Activated T-cell treated with anti-CD3 and anti-CD28 coated beads, Interleukin-2, amount 50 U/mL, for 4 hours (primary cell): ENCODE results near the gene PRSS53. TPM values are rescaled to one million over a fixed set of nuclear protein-coding genes. Genes with fewer than 3 reads are reported as not detected.
A peak's percentile ranks its signal among the peaks of the same experiment; 100 is the strongest.

Source experiments
- ATAC-seq, 2 donors: fragments of 200-7000 bp; cut with Tn5 transposase; one replicate each; pipeline ENCODE4 v1.10.0; 2021
- DNase-seq: peaks from one replicate; pipeline ENCODE4 v3.0.0-alpha.2; 2020
- H3K27me3 Mint-ChIP-seq: one replicate; pipeline ENCODE4 v1.8.0; 2021; ENCODE audit warnings: low read depth, mixed read lengths
- H3K36me3 Mint-ChIP-seq: one replicate; pipeline ENCODE4 v1.8.0; 2022; ENCODE audit warnings: mixed read lengths; ENCODE audit not compliant: insufficient read depth
- H3K4me1 Mint-ChIP-seq: one replicate; pipeline ENCODE4 v1.8.0; 2021; ENCODE audit warnings: low read depth, mixed read lengths
- H3K4me3 Mint-ChIP-seq: one replicate; pipeline ENCODE4 v1.8.0; 2021; ENCODE audit warnings: mild to moderate bottlenecking, moderate library complexity, mixed read lengths
- H3K9me3 Mint-ChIP-seq: one replicate; pipeline ENCODE4 v1.8.0; 2021; ENCODE audit warnings: mixed read lengths
- total RNA-seq, 3 donors: library from RNA; stranded (reverse); gene quantifications; one replicate each; pipeline ENCODE4 v1.2.1, GENCODE V29; 2021

The PRSS53 gene
- total RNA-seq, 3 donors from 2014 or later, result 4.6 to 5.6 (median 4.9) TPM

- peaks cover 26% of the 10 kb centered on the region for H3K4me1 Mint-ChIP-seq
- H3K27me3 Mint-ChIP-seq, result no peaks in the 10 kb centered on the region
- H3K4me3 Mint-ChIP-seq, result peak overlapping the region; percentile 97
- peaks cover 6% of the 10 kb centered on the region for H3K36me3 Mint-ChIP-seq
- ATAC-seq (no peak), DNase-seq (no peak)
- no peaks in the 10 kb centered on the region for H3K9me3 Mint-ChIP-seq
Observed at GRCh38 chr16:31093132-31093703, 4.5 kb upstream of the PRSS53 start.

DNA sequence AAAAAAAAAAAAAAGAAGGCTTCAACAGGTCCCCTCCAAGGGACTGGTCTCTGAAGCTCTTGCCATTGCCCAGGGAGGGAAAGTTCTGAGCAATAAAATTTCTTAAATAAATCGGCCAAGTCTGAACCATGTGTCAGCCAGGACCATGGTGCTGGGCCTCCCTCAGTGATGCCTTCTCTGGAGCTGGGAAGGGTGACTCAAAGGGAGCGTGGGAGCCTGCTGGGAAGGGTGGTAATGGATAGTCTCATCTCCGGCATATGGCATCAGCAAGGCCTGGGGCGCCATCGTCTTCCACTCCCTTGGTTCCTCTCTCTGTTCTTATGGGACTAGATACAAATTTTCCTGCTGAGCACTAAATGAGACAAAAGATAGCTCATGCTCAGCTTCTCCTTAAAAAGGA lies 3.6 kb upstream of the PRSS53 start:
- peaks cover 6% of the 10 kb centered on the region for H3K36me3 Mint-ChIP-seq
- no peaks in the 10 kb centered on the region for H3K9me3 Mint-ChIP-seq
- no peaks in the 10 kb centered on the region for H3K27me3 Mint-ChIP-seq
- peaks cover 26% of the 10 kb centered on the region for H3K4me1 Mint-ChIP-seq
- ATAC-seq (no peak), DNase-seq (no peak)
- peak overlapping the region; percentile 52 for H3K4me3 Mint-ChIP-seq

DNA sequence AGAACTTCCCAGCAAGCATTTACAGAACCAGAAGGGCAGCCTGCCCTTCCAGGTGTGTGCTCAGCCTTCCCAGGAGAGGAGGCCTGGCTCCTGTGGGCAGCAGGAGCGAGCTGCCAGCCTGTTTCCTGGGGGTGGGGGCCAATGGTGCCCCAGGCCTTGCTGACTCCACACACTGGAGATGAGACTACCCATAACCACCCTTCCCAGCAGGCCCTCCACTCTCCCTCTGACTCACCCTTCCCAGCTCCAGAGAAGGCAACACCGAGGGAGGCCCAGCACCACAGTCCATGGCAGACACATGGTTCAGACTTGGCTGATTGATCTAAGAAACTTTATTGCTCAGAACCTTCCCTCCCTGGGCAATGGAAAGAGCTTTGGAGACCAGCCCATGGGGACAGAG lies 1.8 kb upstream of the PRSS53 start:
- Mint-ChIP-seq H3K36me3 (peaks cover 9% of the 10 kb centered on the region), H3K4me3 (no peak overlapping the region), H3K4me1 (peaks cover 21% of the 10 kb centered on the region), H3K9me3 (no peaks in the 10 kb centered on the region), H3K27me3 (no peaks in the 10 kb centered on the region)
- no peak for ATAC-seq
- no peak for DNase-seq

DNA sequence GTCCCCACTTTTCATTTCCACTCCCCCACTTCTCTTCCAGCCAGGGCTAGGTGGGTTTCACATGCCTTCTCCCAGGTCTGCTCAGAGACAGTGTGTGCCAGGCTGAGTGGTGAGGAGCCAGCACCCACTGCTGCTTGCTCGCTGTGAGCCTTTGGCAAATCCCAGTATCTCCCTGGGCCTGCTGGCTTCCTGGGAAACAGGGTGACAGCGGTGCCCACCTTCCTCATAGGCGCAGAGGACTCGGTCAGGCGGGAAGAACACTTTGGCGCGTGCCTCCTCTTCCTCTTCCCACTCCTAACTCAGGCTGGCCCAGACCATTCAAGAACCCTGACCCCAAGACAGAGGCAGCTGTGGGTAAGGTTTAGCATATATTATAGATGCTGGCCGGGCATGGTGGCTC lies 456 bp upstream of the PRSS53 start:
- Mint-ChIP-seq H3K36me3 (peaks cover 9% of the 10 kb centered on the region), H3K4me3 (no peak overlapping the region), H3K4me1 (peaks cover 10% of the 10 kb centered on the region), H3K27me3 (no peaks in the 10 kb centered on the region), H3K9me3 (no peaks in the 10 kb centered on the region)
- no peak for DNase-seq
- no peak for ATAC-seq

GRCh38 chr16:31087971-31088370 lies 772 bp downstream of the PRSS53 start:
- DNase-seq (no peak), ATAC-seq (no peak)
- Mint-ChIP-seq H3K9me3 (no peaks in the 10 kb centered on the region), H3K36me3 (peaks cover 9% of the 10 kb centered on the region), H3K4me1 (peaks cover 4% of the 10 kb centered on the region), H3K27me3 (no peaks in the 10 kb centered on the region), H3K4me3 (no peak overlapping the region)

DNA sequence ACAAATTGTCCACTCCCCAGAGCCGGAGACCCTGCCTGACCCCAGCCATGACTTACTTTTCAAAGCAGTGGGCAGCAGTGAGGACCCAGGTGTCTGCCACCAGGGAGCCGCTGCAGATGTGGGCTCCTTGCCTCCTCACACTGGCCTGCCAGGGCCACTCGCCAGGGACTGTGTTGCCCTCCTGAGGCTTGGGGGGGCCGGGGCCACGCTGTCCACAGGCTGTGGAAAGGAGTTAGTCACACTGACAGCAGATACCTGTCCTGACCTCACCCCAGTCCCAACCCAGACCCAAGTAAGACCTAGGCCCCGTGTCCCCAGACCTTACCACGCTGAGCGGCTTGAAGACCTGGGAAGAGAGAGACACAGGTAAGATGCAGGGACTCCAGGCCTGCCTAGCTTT lies 1.3 kb downstream of the PRSS53 start:
- no peaks in the 10 kb centered on the region for H3K9me3 Mint-ChIP-seq
- no peaks in the 10 kb centered on the region for H3K27me3 Mint-ChIP-seq
- ATAC-seq, result no peak
- no peak overlapping the region for H3K4me3 Mint-ChIP-seq
- H3K4me1 Mint-ChIP-seq, result peaks cover 2% of the 10 kb centered on the region
- peaks cover 9% of the 10 kb centered on the region for H3K36me3 Mint-ChIP-seq
- DNase-seq, result no peak

DNA sequence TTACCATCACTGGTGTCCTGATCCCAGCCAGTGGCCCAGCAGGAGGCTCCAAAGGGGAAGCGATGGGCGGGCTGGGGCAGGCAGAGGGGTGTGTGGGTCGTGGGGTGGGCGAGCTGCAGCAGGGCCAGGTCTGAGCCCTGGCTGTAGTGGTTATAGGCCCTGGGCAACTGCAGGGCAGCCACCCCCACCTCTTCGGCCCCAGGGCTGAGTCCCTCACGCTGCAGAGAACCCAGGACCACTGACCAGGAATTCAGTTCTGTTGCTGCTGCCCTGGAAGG lies 2.2 kb downstream of the PRSS53 start:
- H3K27me3 Mint-ChIP-seq, result no peaks in the 10 kb centered on the region
- ATAC-seq (no peak), DNase-seq (no peak)
- H3K4me1 Mint-ChIP-seq, result peaks cover 5% of the 10 kb centered on the region
- H3K4me3 Mint-ChIP-seq, result no peak overlapping the region
- no peaks in the 10 kb centered on the region for H3K9me3 Mint-ChIP-seq
- H3K36me3 Mint-ChIP-seq, result peaks cover 10% of the 10 kb centered on the region

- Mint-ChIP-seq H3K4me3 (no peak overlapping the region), H3K9me3 (no peaks in the 10 kb centered on the region), H3K27me3 (no peaks in the 10 kb centered on the region), H3K4me1 (peaks cover 5% of the 10 kb centered on the region), H3K36me3 (peaks cover 9% of the 10 kb centered on the region)
- ATAC-seq (no peak), DNase-seq (no peak)
Observed at GRCh38 chr16:31085873-31086628, 2.7 kb downstream of the PRSS53 start.

- H3K27me3 Mint-ChIP-seq, result no peaks in the 10 kb centered on the region
- H3K4me1 Mint-ChIP-seq, result peaks cover 8% of the 10 kb centered on the region
- DNase-seq (no peak), ATAC-seq (no peak)
- H3K4me3 Mint-ChIP-seq, result no peak overlapping the region
- peaks cover 11% of the 10 kb centered on the region for H3K36me3 Mint-ChIP-seq
- no peaks in the 10 kb centered on the region for H3K9me3 Mint-ChIP-seq
Observed at GRCh38 chr16:31085411-31085810, 3.3 kb downstream of the PRSS53 start.

GRCh38 chr16:31084584-31085302 lies 4.0 kb downstream of the PRSS53 start:
- Mint-ChIP-seq H3K9me3 (no peaks in the 10 kb centered on the region), H3K36me3 (peaks cover 11% of the 10 kb centered on the region), H3K27me3 (no peaks in the 10 kb centered on the region), H3K4me3 (no peak overlapping the region), H3K4me1 (peaks cover 8% of the 10 kb centered on the region)
- no peak for DNase-seq
- no peak for ATAC-seq

- Mint-ChIP-seq H3K27me3 (no peaks in the 10 kb centered on the region), H3K9me3 (no peaks in the 10 kb centered on the region), H3K36me3 (peaks cover 10% of the 10 kb centered on the region), H3K4me3 (no peak overlapping the region), H3K4me1 (peaks cover 10% of the 10 kb centered on the region)
- ATAC-seq (no peak), DNase-seq (no peak)
Observed at GRCh38 chr16:31083981-31084380, 4.8 kb downstream of the PRSS53 start.

DNA sequence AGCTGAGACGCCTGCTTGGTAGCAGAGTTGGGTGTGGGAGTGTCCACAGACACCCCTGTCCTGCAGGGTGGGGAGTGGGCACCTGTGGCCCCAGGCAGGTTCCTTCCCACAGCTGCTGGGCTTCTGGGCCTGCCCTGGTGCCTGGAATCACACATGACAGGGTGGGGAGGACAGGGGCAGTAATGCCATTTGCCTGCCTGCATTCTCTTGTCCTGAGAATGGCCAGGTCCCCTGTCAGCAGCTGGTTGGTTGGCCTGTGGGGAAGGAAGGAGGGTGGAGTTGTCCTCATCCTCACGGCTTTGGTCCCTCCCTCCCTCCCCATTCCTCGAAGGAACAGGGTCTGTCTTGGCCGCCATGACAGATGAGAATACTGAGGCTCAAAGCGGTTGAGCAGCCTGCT lies 5.2 kb downstream of the PRSS53 start:
- DNase-seq (no peak), ATAC-seq (no peak)
- no peaks in the 10 kb centered on the region for H3K9me3 Mint-ChIP-seq
- no peak overlapping the region for H3K4me3 Mint-ChIP-seq
- peaks cover 15% of the 10 kb centered on the region for H3K36me3 Mint-ChIP-seq
- no peaks in the 10 kb centered on the region for H3K27me3 Mint-ChIP-seq
- peaks cover 12% of the 10 kb centered on the region for H3K4me1 Mint-ChIP-seq

DNA sequence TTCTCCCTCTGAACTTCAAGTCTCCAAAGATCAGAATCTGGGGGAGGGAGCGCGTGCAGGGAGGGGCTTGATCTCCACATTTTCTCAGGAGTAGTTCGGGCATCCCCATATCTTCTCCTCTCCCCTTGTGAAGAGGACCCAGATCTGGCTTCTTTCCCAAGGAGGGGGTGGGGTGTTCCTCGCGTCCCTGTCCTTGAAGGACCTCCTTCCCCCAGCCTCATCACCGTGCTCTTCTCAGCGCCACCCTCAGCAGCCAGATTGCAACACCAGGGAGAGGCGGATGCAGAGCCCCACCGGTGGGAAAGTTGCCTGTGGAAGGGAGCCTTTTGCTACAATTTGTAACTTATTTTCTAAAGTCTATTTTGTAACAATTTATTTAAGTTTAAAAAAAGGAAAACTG lies 5.7 kb downstream of the PRSS53 start:
- ATAC-seq (no peak), DNase-seq (no peak)
- no peaks in the 10 kb centered on the region for H3K9me3 Mint-ChIP-seq
- H3K36me3 Mint-ChIP-seq, result peaks cover 19% of the 10 kb centered on the region
- no peaks in the 10 kb centered on the region for H3K27me3 Mint-ChIP-seq
- peaks cover 13% of the 10 kb centered on the region for H3K4me1 Mint-ChIP-seq
- H3K4me3 Mint-ChIP-seq, result no peak overlapping the region

DNA sequence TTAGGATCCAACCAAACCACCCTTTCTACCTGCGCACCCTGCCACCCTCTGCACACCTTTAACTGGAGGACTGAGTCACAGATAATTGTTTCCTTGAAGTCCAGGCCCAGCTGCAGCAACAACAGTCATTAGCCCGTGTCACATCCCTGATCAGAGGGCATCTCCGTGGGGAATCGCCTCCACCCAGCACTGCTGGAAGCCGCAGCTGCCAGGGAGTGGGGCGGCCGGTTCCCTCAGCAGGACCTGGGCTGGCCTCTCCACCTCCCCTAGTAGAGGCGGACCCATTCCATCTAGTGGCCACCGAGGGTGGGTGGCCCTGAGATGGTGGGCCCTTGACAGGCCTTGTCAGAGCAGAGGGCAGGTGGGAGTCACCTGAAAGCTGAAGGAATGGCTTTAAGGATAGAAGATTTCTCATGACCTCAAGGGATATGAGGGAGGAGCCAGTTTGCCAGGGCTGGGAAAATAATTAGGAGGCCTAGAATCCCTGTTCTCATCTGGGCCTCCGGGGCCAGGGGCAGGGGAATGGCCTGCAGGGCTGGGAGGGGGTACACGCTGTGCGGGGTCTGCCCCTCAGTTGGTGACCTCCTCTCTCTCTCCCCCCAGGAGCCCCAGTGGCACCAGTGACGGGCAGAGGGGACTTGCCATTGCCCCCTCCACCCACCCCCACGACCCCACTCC lies 6.2 kb downstream of the PRSS53 start:
- H3K27me3 Mint-ChIP-seq, result no peaks in the 10 kb centered on the region
- peaks cover 16% of the 10 kb centered on the region for H3K4me1 Mint-ChIP-seq
- H3K9me3 Mint-ChIP-seq, result no peaks in the 10 kb centered on the region
- ATAC-seq, result no peak
- peaks cover 25% of the 10 kb centered on the region for H3K36me3 Mint-ChIP-seq
- no peak for DNase-seq
- H3K4me3 Mint-ChIP-seq, result no peak overlapping the region
